HG03064 (cell line): ENCODE measurements around the gene AKAP13.
"Not testable (repeated sequence)": the region's sequence is repeated elsewhere in the genome, so short reads cannot be mapped to it uniquely, and the experiment has no call there.

ENCODE experiments used
- ATAC-seq: cut with Tn5 transposase; IDR thresholded peaks from one replicate; pipeline ENCODE4 v1.9.1; 2021; ENCODE audit warnings: low read depth; ENCODE audit not compliant: unreplicated experiment

AKAP13 gene

GRCh38 chr15:85525755-85526154 lies 145.4 kb downstream of the AKAP13 start:
- no peak for ATAC-seq

GRCh38 chr15:85527895-85528294 lies 147.5 kb downstream of the AKAP13 start:
- ATAC-seq = no peak

GRCh38 chr15:85530079-85530478 lies 149.7 kb downstream of the AKAP13 start:
- no peak for ATAC-seq

- no peak for ATAC-seq
Measured at GRCh38 chr15:85531083-85531482, 150.7 kb downstream of the AKAP13 start.

GRCh38 chr15:85532689-85533088 lies 152.3 kb downstream of the AKAP13 start:
- ATAC-seq = no peak

GRCh38 chr15:85534031-85534430 lies 153.6 kb downstream of the AKAP13 start:
- peak; percentile 96 for ATAC-seq

- ATAC-seq = not testable (repeated sequence)
Measured at GRCh38 chr15:85535533-85536330, 155.3 kb downstream of the AKAP13 start.

GRCh38 chr15:85536341-85536740 lies 155.9 kb downstream of the AKAP13 start:
- ATAC-seq = no peak

- no peak for ATAC-seq
Measured at GRCh38 chr15:85539491-85539890, 159.1 kb downstream of the AKAP13 start.

- no peak for ATAC-seq
Measured at GRCh38 chr15:85540085-85540797, 159.8 kb downstream of the AKAP13 start.

GRCh38 chr15:85541744-85542143 lies 161.3 kb downstream of the AKAP13 start:
- ATAC-seq = no peak

- no peak for ATAC-seq
Measured at GRCh38 chr15:85542488-85542887, 162.1 kb downstream of the AKAP13 start.

- no peak for ATAC-seq
Measured at GRCh38 chr15:85542895-85543331, 162.5 kb downstream of the AKAP13 start.

GRCh38 chr15:85543741-85544155 lies 163.3 kb downstream of the AKAP13 start:
- ATAC-seq = no peak

GRCh38 chr15:85545185-85545584 lies 164.8 kb downstream of the AKAP13 start:
- ATAC-seq = no peak

- ATAC-seq = no peak
Measured at GRCh38 chr15:85545752-85546151, 165.3 kb downstream of the AKAP13 start.

- ATAC-seq = no peak
Measured at GRCh38 chr15:85547386-85547785, 167.0 kb downstream of the AKAP13 start.

- no peak for ATAC-seq
Measured at GRCh38 chr15:85550283-85550682, 169.9 kb downstream of the AKAP13 start.

- ATAC-seq = no peak
Measured at GRCh38 chr15:85551221-85551832, 170.9 kb downstream of the AKAP13 start.

GRCh38 chr15:85554852-85555521 lies 174.6 kb downstream of the AKAP13 start:
- no peak for ATAC-seq
